Left colon (tissue), 2 donors: ENCODE results near the gene SLC5A1. TPM values are rescaled to one million over a fixed set of nuclear protein-coding genes. Genes with fewer than 3 reads are reported as not detected.
"Not testable (repeated sequence)": the region's sequence is repeated elsewhere in the genome, so short reads cannot be mapped to it uniquely, and the experiment has no call there.

ENCODE experiments used
- ATAC-seq: fragments of 200-7000 bp; cut with Tn5 transposase; one replicate; pipeline ENCODE4 v1.9.1; 2020; ENCODE audit warnings: mild to moderate bottlenecking, moderate library complexity
- DNase-seq, 2 donors: peaks; one replicate each; pipeline ENCODE4 v3.0.0-alpha.2; 2020
- intact Hi-C, 2 donors: fragments of 100-400 bp; cut with DNase I in 1 of 2; cut with micrococcal nuclease in 1 of 2; formaldehyde crosslinking; loops; one replicate each; pipeline versions ENCODE4 v1.11.2 to v1.14.0; 2022; cut with DNase I, micrococcal nuclease
- total RNA-seq, 2 donors: library from RNA; stranded (reverse); fragmentation: NEBNext Ultra II Directional; extraction: Animal tissue kit (Norgen Biotek cat#: 25700); gene quantifications; one replicate each; pipeline ENCODE4 v1.2.1, GENCODE V29; 2021
- donor health status: DM: no; HTN: no; CAD: no.
- donor health status: DM: yes; HTN: yes; CAD: no.

SLC5A1 gene
- total RNA-seq, 2 donors from 2014 or later, result 48.3 to 53.6 TPM

GRCh38 chr22:32132783-32133182, 89.7 kb downstream of the SLC5A1 start:
- intact Hi-C loops, result no loop called here
- no peak for DNase-seq
- no peak for ATAC-seq

GRCh38 chr22:32134796-32135195, 91.7 kb downstream of the SLC5A1 start:
- DNase-seq, intact Hi-C loops, ATAC-seq: not testable (repeated sequence)

- peak; percentile 84 for ATAC-seq
- peak in 1 of 2 donors; percentile 68 for DNase-seq
- intact Hi-C loops, result not testable (repeated sequence)
Observed at GRCh38 chr22:32135958-32136357, 92.9 kb downstream of the SLC5A1 start.

GRCh38 chr22:32136881-32137280, 93.8 kb downstream of the SLC5A1 start:
- ATAC-seq, DNase-seq, intact Hi-C loops: not testable (repeated sequence)

- intact Hi-C loops, result not testable (repeated sequence)
- ATAC-seq, result peak; percentile 42
- peak in 1 of 2 donors; percentile 28 for DNase-seq
Observed at GRCh38 chr22:32137731-32138324, 94.8 kb downstream of the SLC5A1 start.

- DNase-seq, ATAC-seq, intact Hi-C loops: not testable (repeated sequence)
Observed at GRCh38 chr22:32138576-32138975, 95.5 kb downstream of the SLC5A1 start.

GRCh38 chr22:32140688-32141087, 97.6 kb downstream of the SLC5A1 start:
- DNase-seq, intact Hi-C loops: not testable (repeated sequence)

GRCh38 chr22:32142600-32142999, 99.5 kb downstream of the SLC5A1 start:
- DNase-seq (no peak), ATAC-seq (no peak)
- intact Hi-C loops, result no loop called here

More at GRCh38 chr22:32140688-32141087, 97.6 kb downstream of the SLC5A1 start:
- ATAC-seq, result peak; percentile 55

- intact Hi-C loops, result no loop called here
- ATAC-seq, result no peak
- DNase-seq, result no peak
Observed at GRCh38 chr22:32144496-32145274, 101.6 kb downstream of the SLC5A1 start.

- DNase-seq, intact Hi-C loops, ATAC-seq: not testable (repeated sequence)
Observed at GRCh38 chr22:32147128-32147527, 104.1 kb downstream of the SLC5A1 start.

GRCh38 chr22:32148372-32148771, 105.3 kb downstream of the SLC5A1 start:
- intact Hi-C loops, DNase-seq, ATAC-seq: not testable (repeated sequence)

GRCh38 chr22:32150647-32151046, 107.6 kb downstream of the SLC5A1 start:
- ATAC-seq, intact Hi-C loops, DNase-seq: not testable (repeated sequence)

- ATAC-seq, intact Hi-C loops, DNase-seq: not testable (repeated sequence)
Observed at GRCh38 chr22:32151641-32152040, 108.6 kb downstream of the SLC5A1 start.

- intact Hi-C loops, DNase-seq, ATAC-seq: not testable (repeated sequence)
Observed at GRCh38 chr22:32154727-32155126, 111.7 kb downstream of the SLC5A1 start.

- DNase-seq, intact Hi-C loops, ATAC-seq: not testable (repeated sequence)
Observed at GRCh38 chr22:32157632-32158031, 114.6 kb downstream of the SLC5A1 start.

GRCh38 chr22:32158712-32159533, 115.9 kb downstream of the SLC5A1 start, which contains the start of gene C22orf42:
TSS of gene C22orf42 (minus strand) at chr22:32159303. CDS start at chr22:32159215, 88 bp downstream.
- DNase-seq (no peak), ATAC-seq (no peak)
- intact Hi-C loops, result no loop called here

GRCh38 chr22:32160411-32160810, 117.3 kb downstream of the SLC5A1 start:
- DNase-seq, intact Hi-C loops, ATAC-seq: not testable (repeated sequence)
